NCI-H460 (cell line): ENCODE data around the gene SUMO3. TPM values are rescaled to one million over a fixed set of nuclear protein-coding genes. Genes with fewer than 3 reads are reported as not detected.

ENCODE experiments used
- DNase-seq: peaks from one replicate; pipeline ENCODE4 v3.0.0-alpha.2; 2016; ENCODE audit warnings: low read depth; ENCODE audit errors: extremely low read depth
- total RNA-seq: library from RNA; depleted of rRNA; stranded (reverse); fragments of >200 nt; shearing (Covaris generic); gene quantifications from 2 replicates; pipeline ENCODE4 v1.2.3, GENCODE V29; 2014; rRNA removed

SUMO3 gene
- total RNA-seq, 1 experiment from 2014 or later = 50.5 TPM

DNA sequence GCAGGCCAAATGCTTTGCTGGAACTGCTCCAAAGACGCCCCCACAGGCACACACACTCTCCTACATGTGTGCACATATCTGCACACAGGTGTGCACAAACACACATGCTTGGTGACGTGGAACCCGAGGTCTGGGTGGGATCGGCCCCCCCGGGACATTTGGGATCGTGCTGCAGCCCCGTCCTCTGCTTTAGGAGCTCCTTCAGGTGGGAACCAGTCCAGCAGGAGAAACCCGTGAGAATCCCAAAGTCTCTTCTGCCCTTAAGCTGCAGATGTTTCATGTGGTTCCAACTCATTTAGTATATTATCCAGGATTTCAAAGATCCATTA lies 54.8 kb downstream of the SUMO3 start:
- DNase-seq = no peak

GRCh38 chr21:44762221-44763049 lies 55.4 kb downstream of the SUMO3 start:
- DNase-seq = no peak

GRCh38 chr21:44761747-44762208 lies 56.1 kb downstream of the SUMO3 start:
- no peak for DNase-seq

DNA sequence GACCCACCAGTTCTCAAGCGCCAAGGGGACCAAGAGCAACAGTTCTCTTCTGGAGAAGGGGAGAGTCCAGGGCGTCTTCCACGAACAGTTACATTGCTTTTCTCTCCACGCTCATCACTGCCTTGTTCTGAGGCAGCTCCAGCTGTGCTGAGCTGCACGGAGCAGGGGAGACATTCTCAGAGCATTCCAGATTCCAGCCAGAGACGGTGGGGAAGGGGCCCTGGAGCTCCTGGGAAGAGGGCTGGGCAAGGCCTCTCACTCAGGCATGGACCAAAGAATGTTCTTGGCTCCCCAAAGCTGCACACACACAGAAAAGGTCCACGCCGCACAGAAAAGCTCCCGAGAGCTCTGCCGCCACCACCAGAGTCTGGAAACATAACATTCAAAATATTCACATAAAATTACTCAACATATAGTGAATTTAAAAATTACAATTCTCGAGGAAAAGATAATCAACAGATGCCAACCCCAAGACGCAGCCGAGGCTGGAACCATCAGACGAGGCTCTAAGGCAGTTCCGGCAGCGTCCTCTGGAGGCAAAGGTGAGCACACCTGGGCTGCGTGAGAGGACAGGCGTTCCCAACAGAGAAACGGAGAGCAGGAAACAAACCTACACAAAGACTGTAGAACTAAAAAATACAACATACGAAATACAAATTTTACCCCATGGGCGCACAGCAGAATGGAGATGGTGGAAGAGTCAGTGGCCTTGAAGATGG lies 56.7 kb downstream of the SUMO3 start:
- peak; percentile 2 for DNase-seq

DNA sequence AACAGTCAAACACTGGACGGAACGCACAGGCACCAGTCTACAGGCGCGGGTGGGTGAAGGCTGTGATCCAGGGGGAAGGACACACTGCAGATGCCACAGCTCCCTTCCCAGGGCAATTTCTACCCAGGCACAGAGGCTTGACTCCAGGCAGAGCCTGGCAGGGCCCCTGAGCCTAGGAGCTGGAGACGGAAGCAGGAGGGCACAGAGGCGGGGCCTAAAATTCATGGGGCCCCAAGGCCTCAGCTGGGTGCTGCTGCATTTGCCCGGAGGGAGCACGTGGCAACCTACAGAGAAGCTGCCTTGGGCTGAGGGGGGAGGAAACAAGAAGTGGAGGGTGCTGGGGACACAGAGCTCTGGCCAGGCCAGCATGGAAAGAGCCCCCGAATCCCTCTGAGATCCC lies 57.5 kb downstream of the SUMO3 start:
- DNase-seq = no peak

DNA sequence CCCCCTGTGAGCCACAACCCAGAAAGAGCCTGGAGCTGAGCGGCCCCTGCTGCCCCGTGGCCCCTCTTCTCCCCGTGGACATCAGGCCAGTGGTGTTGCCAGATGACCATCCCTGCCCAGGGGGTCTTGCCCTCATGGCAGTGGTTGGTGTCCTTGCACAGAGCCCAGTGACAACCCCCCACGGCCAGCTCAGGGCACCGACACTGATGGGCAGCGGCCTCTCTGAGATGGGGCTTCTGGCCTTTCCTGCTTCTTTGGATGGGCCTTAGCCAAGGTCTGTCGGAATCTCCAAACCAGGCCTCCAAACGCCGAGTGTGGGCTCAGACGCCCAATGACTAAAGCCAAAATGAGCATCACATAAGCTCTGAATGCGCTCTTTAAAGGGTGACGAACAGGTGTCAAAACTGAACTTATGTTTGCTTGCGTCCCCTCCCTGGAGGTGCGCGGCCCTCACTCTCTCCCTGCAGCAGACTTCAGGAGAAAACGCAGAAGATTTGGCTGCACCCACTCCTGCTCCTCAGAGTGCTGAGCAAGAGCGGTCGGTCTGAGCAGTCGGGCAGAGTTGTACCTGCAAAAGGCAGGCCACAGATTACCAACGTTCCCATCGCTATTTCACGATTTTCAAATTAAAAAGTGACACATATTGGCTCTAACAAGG lies 58.1 kb downstream of the SUMO3 start:
- no peak for DNase-seq

- no peak for DNase-seq
Observed at GRCh38 chr21:44758781-44759627, 58.9 kb downstream of the SUMO3 start.

DNA sequence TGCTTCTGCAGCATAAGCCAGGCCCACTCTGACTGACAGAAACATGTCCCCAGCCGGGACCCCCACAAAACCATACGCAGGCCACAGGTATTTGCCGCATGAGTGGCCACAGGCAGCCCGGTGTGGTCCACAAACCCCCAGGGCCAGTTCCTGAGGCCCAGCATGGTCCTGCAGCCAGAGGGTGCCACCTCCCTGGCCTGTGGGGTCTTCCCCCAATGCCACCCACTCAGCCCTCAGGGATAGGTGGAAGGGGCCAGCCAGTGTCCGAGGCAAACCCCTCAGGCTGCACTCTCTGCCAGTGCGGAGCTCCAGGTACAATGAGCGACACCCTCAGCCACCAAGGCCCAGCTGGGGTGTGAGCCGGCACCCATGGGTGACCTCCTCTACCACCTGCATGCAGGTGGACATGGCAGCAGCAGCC lies 59.7 kb downstream of the SUMO3 start:
- no peak for DNase-seq

DNA sequence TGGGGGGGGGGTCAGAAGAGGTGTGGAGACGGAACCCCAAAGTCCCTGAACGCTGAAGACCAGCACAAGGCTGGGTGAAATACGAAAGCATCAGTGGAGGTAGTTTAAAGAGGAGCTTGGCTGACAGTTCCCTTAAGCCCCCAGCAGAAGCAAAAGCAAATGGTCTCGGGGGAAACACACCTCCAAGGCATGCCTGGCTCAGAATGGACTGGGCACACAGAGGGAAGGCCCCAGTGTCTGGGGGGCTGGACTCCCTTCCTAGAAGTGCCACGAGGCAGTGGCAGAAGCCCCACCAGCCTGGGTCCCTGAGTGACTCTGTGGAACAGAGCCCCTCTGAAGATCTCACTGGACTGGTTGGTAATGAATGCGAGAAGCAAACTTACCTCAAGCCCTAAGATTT lies 60.1 kb downstream of the SUMO3 start:
- no peak for DNase-seq

GRCh38 chr21:44756423-44757185 lies 61.3 kb downstream of the SUMO3 start:
- no peak for DNase-seq

Other genes starting within 250 kb of the SUMO3 start
- not detected in 2 replicates for gene KRTAP10-4, start 244.3 kb downstream of the SUMO3 start, total RNA-seq
- gene KRTAP10-5, start 237.5 kb downstream of the SUMO3 start, total RNA-seq = not detected in 2 replicates
- not detected in 2 replicates for gene KRTAP10-6, start 225.6 kb downstream of the SUMO3 start, total RNA-seq
- not detected in 2 replicates for gene KRTAP10-7, start 217.5 kb downstream of the SUMO3 start, total RNA-seq
- not detected in 2 replicates for gene KRTAP10-8, start 206.0 kb downstream of the SUMO3 start, total RNA-seq
- gene KRTAP10-9, start 191.0 kb downstream of the SUMO3 start, total RNA-seq = not detected in 2 replicates
- not detected in 2 replicates for gene KRTAP10-10, start 180.7 kb downstream of the SUMO3 start, total RNA-seq
- not detected in 2 replicates for gene KRTAP10-11, start 171.6 kb downstream of the SUMO3 start, total RNA-seq
- not detected in 2 replicates for gene KRTAP12-4, start 163.4 kb downstream of the SUMO3 start, total RNA-seq
- not detected in 2 replicates for gene KRTAP12-3, start 160.1 kb downstream of the SUMO3 start, total RNA-seq
- gene KRTAP12-2, start 151.1 kb downstream of the SUMO3 start, total RNA-seq = not detected in 2 replicates
- gene KRTAP12-1, start 135.9 kb downstream of the SUMO3 start, total RNA-seq = not detected in 2 replicates
- not detected in 2 replicates for gene KRTAP10-12, start 120.9 kb downstream of the SUMO3 start, total RNA-seq
- 0.02 TPM in 1 of 2 replicates, not detected in the other for gene TSPEAR, start 106.5 kb downstream of the SUMO3 start, total RNA-seq
- 66.5 and 76.3 TPM in 2 replicates for gene UBE2G2, start 16.2 kb downstream of the SUMO3 start, total RNA-seq
- 139 and 145 TPM in 2 replicates for gene PTTG1IP, start 55.6 kb upstream of the SUMO3 start, total RNA-seq
- gene ITGB2, start 102.8 kb upstream of the SUMO3 start, total RNA-seq = 0.84 and 0.92 TPM in 2 replicates
- 37.3 and 41.4 TPM in 2 replicates for gene SLX9, start 122.0 kb upstream of the SUMO3 start, total RNA-seq